GM12874 (cell line): Measurements from ENCODE around the gene KRT85.

Source experiments
- CTCF ChIP-seq: IDR thresholded peaks from 2 replicates; pipeline ENCODE4 v1.5.1; 2011; ENCODE audit warnings: low read depth, mild to moderate bottlenecking, control low read depth, low read length, moderate library complexity; ENCODE audit not compliant: insufficient read depth

Gene KRT85

GRCh38 chr12:52392465-52393007 lies 25.3 kb upstream of the KRT85 start:
- no peak for TF ChIP-seq CTCF

GRCh38 chr12:52391618-52392002 lies 24.3 kb upstream of the KRT85 start:
- TF ChIP-seq CTCF, result no peak

GRCh38 chr12:52390739-52391617 lies 23.7 kb upstream of the KRT85 start:
- TF ChIP-seq CTCF, result peak; percentile 48

GRCh38 chr12:52389313-52390207 lies 22.3 kb upstream of the KRT85 start:
- TF ChIP-seq CTCF, result no peak

GRCh38 chr12:52387859-52388258 lies 20.6 kb upstream of the KRT85 start:
- TF ChIP-seq CTCF, result no peak

- TF ChIP-seq CTCF, result no peak
Measured at GRCh38 chr12:52385226-52385702, 18.0 kb upstream of the KRT85 start, which contains the start of gene KRT84. TSS of gene KRT84 (minus strand) at chr12:52385652. CDS start at chr12:52385585, 67 bp downstream.

GRCh38 chr12:52383331-52383730 lies 16.1 kb upstream of the KRT85 start:
- no peak for TF ChIP-seq CTCF
